Parathyroid adenoma (tissue), 2 donors: ENCODE data around the gene GABRP.
A peak's percentile ranks its signal among the peaks of the same experiment; 100 is the strongest.

Source experiments
- H2AFZ ChIP-seq: fragments of 300-600 bp; sonication (generic); one replicate; pipeline ENCODE4 v1.7.0; 2017; ENCODE audit warnings: antibody characterized with exemption, mild to moderate bottlenecking
- H3K27ac ChIP-seq: fragments of 300-600 bp; sonication (generic); one replicate; pipeline ENCODE4 v1.7.0; 2017
- H3K27me3 ChIP-seq: fragments of 300-600 bp; sonication (generic); one replicate; pipeline ENCODE4 v1.7.0; 2017; ENCODE audit warnings: low read length; ENCODE audit not compliant: control insufficient read depth, insufficient read depth
- H3K36me3 ChIP-seq: fragments of 300-600 bp; sonication (generic); one replicate; pipeline ENCODE4 v1.7.0; 2017; ENCODE audit warnings: low read length; ENCODE audit not compliant: control insufficient read depth, insufficient read depth
- H3K4me1 ChIP-seq: fragments of 300-600 bp; sonication (generic); one replicate; pipeline ENCODE4 v1.7.0; 2017; ENCODE audit warnings: control low read depth
- H3K4me2 ChIP-seq: fragments of 300-600 bp; sonication (generic); one replicate; pipeline ENCODE4 v1.7.0; 2017; ENCODE audit warnings: low read length
- H3K4me3 ChIP-seq: fragments of 300-600 bp; sonication (generic); one replicate; pipeline ENCODE4 v1.7.0; 2017; ENCODE audit warnings: low read depth, low read length
- H3K79me2 ChIP-seq: fragments of 300-600 bp; sonication (generic); one replicate; pipeline ENCODE4 v1.7.0; 2017; ENCODE audit warnings: control low read depth
- H3K9ac ChIP-seq: fragments of 300-600 bp; sonication (generic); one replicate; pipeline ENCODE4 v1.7.0; 2017; ENCODE audit warnings: mild to moderate bottlenecking
- H3K9me3 ChIP-seq: fragments of 300-600 bp; sonication (generic); one replicate; pipeline ENCODE4 v1.7.0; 2017; ENCODE audit warnings: low read length; ENCODE audit not compliant: control insufficient read depth
- CTCF ChIP-seq: fragments of 300-600 bp; sonication (generic); IDR thresholded peaks from one replicate; pipeline ENCODE4 v1.7.0; 2017; ENCODE audit warnings: antibody characterized with exemption, mild to moderate bottlenecking
- donor health status: primary hyperparathyroidism.

The GABRP gene

GRCh38 chr5:170746075-170746960, 37.2 kb upstream of the GABRP start:
- Histone ChIP-seq H3K4me1 (peaks cover 3% of the 10 kb centered on the region), H3K27ac (no peak overlapping the region), H2AFZ (peak overlapping the region; percentile 56), H3K79me2 (no peaks in the 10 kb centered on the region), H3K4me2 (no peak overlapping the region), H3K36me3 (no peaks in the 10 kb centered on the region), H3K9ac (no peak overlapping the region), H3K9me3 (no peaks in the 10 kb centered on the region), H3K4me3 (no peak overlapping the region), H3K27me3 (no peaks in the 10 kb centered on the region)
- no peak for TF ChIP-seq CTCF

GRCh38 chr5:170746961-170747340, 36.6 kb upstream of the GABRP start:
- Histone ChIP-seq H3K4me3 (no peak overlapping the region), H3K27ac (no peak overlapping the region), H3K9me3 (no peaks in the 10 kb centered on the region), H3K27me3 (no peaks in the 10 kb centered on the region), H2AFZ (no peak overlapping the region), H3K79me2 (no peaks in the 10 kb centered on the region), H3K9ac (no peak overlapping the region), H3K4me2 (no peak overlapping the region), H3K4me1 (peaks cover 4% of the 10 kb centered on the region), H3K36me3 (no peaks in the 10 kb centered on the region)
- no peak for TF ChIP-seq CTCF

GRCh38 chr5:170747357-170747756, 36.2 kb upstream of the GABRP start:
- Histone ChIP-seq H3K36me3 (no peaks in the 10 kb centered on the region), H3K9me3 (no peaks in the 10 kb centered on the region), H3K27ac (no peak overlapping the region), H3K79me2 (no peaks in the 10 kb centered on the region), H3K4me3 (no peak overlapping the region), H3K4me2 (no peak overlapping the region), H3K27me3 (no peaks in the 10 kb centered on the region), H3K9ac (no peak overlapping the region), H3K4me1 (peaks cover 8% of the 10 kb centered on the region), H2AFZ (no peak overlapping the region)
- no peak for TF ChIP-seq CTCF

- H3K4me2 ChIP-seq = no peak overlapping the region
- no peak overlapping the region for H3K9ac ChIP-seq
- no peaks in the 10 kb centered on the region for H3K36me3 ChIP-seq
- no peak for TF ChIP-seq CTCF
- no peak overlapping the region for H3K27ac ChIP-seq
- H3K27me3 ChIP-seq = no peaks in the 10 kb centered on the region
- no peak overlapping the region for H2AFZ ChIP-seq
- H3K4me3 ChIP-seq = no peak overlapping the region
- peaks cover 10% of the 10 kb centered on the region for H3K4me1 ChIP-seq
- H3K79me2 ChIP-seq = no peaks in the 10 kb centered on the region
- no peaks in the 10 kb centered on the region for H3K9me3 ChIP-seq
Measured at GRCh38 chr5:170747851-170748250, 35.7 kb upstream of the GABRP start.
